GM18868 (cell line): ENCODE data around the gene COPE.

Experiments used
- ATAC-seq: cut with Tn5 transposase; IDR thresholded peaks from one replicate; pipeline ENCODE4 v1.9.1; 2021; ENCODE audit warnings: mild to moderate bottlenecking, moderate library complexity; ENCODE audit not compliant: unreplicated experiment

Gene COPE

DNA sequence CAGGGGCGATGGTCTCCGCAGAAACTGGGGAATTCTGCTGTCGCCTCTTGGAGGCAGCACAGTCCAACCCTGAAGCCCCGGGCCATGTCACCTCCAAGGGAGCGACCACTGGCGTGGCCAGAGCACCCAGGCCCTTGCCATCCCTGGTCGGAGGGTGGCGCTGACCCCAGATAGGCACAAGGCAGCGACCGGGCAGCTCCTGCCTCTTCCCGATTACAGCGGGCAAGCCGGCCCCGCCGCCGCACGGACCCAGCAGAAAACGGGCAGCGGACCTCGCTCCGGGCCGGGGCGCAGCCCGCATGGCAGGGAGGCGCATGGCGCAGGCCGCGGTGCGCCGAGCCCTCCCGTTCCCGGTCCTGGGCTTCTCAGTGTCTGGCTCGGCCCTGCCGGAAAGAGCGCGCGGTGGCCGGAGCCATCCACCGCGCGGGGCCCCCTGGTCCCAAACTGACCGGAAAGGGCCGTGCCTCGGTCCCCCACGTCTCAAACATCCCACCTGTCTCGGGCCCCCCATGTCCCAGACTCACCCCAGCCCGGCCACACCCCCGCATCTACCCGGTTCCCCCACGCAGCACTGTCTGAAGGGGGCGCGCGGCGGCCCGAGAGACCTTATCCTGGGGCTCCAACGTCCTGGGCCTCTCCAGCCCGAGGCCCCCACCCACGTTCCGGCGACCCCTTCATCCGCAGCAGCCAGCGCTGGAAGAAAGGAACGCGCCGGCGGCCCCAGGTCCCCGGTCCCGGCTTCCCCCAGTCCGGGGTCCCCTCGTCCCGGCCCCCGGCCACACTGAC, 24.0 kb downstream of the COPE start:
- ATAC-seq, result no peak

DNA sequence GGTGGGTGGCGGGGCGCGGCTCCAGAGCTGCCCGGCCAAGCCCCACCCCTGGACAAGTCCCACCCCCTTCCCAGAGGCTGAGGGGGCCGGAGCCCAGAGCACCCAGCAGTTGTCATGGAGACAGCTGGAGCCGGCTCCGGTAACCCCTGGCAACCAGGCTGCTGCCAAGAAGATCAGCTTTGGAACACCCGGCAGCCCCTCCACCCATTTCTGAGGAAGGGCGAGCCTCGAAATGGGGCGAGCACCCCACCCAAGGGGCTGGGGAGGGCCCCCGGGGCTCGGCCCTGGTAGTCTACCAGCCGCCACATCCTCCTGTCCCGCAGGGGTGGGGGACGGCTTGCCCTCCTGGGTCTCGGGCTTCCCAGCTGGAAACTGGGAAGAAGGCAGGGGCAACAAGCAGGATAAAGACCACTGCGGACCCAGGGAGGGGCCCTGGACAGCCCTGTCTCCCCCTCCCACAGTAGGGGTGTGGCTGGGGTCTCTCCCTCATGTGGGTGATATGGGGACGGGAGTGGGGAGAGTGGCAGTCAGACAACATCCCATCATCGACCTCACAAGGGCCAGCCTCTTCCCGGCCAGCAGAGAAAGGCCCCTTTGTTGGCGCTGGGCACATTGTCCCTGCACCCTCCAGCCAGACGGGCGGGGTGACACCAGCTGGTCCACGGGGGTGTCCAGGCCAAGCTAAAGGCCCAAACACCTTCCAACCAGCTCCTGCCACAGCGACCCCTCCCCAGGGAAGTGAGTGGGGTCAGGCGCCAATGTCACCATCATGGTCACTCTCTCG, 24.7 kb downstream of the COPE start:
- no peak for ATAC-seq

DNA sequence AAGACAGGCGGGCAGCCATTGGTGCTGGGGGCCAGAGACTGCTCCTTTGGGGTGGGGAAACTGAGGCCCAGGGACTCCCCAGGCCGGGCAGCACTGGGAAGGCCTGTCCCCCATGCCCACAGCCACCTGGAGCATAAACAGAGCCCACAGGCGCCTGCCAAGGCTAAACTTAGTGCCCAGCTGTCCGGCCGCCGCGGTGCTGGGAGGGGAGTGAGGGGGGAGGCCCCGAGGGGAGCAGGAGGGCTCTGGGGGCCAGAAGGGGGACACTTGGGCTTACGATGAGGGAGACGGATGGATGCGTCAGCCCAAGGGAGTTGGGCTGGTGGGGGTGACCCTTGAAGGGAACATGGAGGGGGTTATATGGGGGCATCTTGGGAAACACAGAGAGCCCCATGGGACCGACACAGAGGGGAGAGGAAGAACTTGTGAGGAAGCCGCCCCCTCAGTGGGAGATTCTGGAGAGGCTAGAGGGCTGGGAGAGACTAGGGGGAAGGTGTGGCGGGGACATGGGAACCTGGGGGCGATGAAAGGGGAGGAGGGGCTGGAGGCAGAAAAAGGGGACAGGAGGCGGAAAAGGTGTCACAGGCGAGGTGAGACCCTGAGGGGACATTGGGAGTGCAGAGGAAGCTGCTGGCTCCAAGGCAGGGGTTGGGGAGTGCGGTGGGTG, 25.5 kb downstream of the COPE start:
- no peak for ATAC-seq

DNA sequence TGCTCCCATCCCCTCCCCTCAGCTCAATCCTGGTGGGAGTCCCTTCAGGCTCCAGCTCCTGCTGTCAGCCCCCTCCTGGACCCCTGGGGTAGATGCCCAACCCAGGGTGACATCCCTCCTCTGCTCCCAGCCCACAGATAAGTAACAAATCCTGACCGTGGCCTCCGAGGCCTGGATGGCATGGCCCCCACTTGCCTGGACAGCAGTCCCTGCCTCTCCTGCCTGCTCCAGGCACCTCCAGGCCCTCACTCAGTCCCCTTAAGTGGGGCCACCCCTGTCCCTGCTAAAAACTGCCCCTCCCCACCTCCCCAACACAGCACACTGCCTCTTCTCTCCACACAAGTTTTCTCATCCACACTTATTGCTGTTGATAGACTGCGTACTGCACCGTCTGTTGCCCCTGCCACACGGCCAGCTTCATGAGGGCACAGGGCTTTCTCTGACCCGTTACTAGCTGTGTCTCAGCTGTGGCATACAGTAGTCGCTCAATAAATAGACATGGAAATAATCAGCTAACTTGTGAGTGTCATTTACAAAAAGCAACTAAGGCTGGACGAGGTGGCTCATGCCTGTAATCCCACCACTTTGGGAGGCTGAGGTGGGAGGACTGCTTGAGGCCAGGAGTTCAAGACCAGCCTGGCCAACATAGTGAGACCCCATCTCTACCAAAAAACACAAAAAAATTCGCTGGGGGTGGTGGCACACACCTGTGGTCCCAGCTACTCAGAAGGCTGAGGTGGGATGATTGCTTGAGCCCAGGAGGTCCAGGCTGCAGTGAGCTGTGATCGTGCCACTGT, 29.0 kb downstream of the COPE start:
- no peak for ATAC-seq

DNA sequence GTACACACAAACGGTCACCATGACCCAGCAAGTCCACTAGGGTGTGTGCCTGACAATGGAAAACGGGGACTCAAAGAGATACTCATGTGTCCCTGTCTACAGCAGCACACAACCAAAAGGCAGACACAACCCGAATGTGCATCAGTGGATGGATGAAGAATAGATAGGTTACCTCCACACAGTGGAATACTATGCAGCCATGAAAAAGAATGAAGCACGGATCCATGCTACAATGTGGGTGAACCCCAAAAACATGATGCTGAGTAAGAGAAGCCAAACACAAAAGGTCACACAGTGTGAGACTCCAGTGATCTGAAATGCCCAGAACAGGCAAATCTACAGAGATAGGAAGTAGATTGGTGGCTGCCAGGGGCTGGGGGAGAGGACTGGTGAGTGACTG, 32.2 kb downstream of the COPE start:
- no peak for ATAC-seq

DNA sequence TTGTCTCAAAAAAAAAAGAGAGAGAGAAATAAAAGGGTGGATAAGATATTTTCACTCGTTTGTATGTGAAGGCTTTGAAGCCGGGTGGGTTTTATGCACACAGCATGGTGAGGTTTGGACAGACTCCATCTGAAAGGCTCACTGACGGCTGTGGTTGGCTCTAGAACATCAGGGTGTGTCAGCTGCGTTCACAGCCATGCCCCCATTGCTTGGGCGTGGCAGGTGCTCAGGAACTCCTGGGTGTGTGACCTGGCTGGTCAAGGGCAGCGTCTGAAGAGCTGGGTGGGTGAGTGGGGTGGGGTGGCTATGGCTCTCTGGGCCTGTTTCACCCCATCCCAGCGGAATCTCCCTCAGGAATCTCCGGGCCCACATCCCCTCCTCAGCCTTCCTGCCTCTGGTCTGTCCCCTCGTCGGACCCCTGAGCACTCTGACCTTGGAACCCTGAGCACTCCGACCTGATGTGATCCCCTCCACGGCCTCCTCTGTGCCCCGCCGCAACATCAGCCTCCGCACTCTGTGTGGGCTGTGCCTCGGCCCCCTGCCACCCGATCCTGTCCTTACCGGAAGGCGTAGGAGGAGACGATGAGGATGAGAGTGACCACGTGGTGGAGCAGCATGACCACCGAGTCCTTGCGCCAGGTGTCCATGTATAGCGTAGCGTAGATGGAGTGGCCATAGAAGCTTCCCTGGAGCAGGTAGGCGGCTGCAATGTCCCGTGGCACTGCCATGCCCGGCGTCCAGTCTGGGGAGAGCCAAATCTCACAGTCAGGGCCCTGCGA, 35.5 kb downstream of the COPE start:
- ATAC-seq, result no peak

DNA sequence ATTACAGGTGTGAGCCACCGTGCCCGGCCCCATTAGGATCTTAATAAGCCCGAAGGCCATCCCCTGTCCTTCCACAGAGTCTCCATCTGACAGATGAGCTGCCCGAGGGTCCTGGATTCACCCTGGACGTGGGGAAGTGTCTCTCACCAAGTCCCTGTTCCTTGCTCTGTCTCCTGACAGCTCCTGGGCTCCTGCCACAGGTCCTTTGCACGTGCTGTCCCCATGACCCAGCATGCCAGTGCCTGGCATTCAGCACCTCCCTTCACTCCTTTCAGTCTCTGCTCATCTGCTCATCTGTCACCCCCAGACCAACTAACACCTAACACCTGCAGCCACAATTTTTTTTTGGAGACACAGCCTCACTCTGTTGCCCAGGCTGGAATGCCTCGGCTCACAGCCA, 37.7 kb downstream of the COPE start:
- no peak for ATAC-seq

DNA sequence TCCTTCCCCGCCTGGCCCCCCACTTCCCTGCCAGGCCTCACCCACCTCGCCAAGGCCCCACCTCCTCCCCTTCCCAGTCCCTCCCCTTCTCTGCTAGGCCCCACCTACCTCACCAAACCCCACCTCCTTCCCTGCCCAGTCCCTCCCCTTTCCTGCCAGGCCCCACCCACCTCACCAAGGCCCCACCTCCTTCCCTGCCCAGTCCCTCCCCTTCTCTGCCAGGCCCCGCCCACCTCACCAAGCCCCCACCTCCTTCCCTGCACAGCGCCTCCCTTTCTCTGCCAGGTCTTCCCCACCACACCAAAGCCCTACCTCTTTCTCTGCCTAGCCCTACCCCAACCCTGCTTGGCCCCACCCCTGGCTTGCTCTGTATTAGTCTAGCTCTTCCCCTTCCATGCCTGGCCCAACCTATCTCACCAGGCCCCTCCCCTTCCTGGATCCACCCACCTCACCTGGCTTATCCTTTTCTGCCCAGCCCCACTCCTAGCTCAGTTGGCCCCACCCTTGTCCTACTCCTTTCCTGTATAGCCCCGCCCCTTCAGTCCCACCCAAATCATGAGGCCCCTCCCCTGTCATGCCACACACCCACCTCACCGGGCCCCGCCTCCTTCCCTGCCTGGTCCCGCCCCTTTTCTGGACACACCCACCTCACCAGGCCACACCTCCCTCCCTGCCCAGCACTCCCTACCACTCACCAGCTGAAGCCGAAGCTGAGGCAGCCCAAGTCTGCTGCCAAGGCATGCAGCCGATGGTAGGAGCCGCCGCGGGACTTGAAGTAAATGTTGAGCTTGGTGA, 39.4 kb downstream of the COPE start:
- no peak for ATAC-seq

DNA sequence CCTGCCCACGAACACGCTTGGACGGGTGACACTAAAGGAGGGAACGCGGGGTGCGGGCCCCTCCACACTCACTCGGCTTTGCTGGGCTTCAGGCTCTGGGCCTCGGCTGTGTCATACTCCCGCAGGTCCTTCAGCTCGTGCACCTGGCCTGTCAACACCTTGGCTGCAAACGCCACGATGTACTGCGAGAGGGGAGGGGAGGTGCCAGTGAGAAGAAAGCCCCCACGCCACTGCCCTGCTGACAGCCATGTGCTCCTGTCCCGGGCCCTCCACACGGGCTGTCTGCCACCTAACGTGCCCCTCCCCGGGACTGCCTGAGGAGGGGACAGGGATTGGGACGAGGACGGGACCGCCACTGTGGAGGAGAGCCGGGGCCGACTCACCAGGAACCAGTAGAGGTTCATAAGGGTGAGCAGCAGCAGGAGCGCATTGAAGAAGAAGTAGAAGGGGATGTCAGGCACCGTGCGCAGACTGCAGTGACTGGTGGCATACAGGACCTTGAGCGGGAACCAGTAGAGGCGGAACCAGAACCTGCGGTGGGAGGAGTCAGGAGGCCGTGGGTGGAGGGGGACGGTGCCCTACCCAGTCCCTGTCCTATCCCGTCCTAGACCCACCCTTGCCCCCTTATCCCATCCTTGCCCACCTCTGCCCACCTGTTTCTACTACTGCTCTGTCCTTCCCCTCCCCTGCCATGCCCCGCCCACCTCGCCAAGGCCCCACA, 40.2 kb downstream of the COPE start:
- no peak for ATAC-seq

DNA sequence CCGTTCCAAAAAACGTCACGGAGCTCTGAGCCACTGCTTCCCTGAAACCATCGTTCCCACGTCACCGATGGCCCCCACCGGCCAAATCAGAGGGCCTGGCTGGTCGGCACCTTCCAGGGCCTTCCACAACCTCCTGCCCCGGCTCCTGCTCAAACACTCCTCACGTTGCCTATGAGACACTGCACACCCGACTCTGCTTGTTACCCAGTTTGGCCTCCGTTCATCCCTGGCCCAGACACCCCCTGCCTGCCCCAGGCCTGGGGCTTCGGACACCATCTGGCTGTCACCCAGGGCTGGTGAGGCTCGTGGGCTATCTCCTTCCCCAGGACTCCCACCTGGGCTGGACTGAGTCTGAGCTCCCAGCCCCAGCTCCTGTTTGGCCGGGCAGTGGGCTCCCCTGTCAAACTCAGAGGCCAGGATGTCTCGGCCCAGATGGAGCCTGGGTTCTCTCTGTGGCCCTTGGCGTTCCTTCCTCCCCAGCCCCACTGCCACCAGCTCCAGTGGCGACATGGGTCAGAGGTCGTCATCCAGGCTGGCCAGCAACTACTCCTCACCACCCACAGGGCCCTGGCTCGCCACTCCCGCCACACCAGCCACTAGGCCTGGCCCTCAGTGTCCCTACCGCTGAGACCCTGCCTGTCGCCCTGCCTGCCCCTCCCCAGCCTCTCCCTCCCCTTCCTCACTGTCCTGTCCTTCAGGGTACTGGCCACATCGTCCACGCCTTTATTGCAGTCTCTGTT, 41.0 kb downstream of the COPE start:
- ATAC-seq, result no peak

DNA sequence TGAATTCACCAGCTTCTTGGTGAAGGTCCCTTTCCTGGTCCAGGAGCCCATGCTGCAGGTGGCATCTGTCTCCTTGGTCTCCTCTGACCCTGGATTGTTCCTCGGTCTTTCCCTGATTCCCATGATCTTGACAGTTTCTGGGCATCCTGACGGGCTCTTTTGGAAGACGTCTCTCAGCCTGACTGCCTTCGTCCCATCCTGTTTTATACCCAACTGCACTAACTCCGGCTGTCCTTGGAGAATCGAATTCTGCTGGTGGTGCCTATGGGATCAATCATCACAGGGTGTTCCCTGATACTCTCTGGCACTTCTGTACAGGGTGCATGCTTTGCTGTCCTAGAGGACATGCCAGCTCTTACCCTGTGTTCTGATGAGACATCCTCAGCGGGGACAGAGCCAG, 42.3 kb downstream of the COPE start:
- ATAC-seq, result no peak

DNA sequence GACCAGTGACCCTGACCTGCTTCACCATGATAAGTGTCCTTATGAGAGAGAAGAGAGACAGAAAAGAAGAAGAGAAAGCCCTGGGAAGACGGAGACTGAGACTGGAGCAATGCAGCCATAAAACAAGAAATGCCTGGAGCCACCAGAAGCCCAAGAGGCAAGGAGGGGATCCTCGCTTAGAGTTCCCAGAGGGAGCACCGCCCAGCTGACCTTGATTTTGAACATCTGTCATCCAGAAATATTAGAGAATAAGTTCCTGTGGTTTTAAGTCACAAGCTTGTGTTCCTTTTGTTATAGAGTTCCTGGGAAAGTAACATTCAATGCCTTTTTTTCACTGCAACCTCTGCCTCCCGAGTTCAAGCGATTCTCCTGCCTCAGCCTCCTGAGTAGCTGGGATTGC, 43.5 kb downstream of the COPE start:
- no peak for ATAC-seq

DNA sequence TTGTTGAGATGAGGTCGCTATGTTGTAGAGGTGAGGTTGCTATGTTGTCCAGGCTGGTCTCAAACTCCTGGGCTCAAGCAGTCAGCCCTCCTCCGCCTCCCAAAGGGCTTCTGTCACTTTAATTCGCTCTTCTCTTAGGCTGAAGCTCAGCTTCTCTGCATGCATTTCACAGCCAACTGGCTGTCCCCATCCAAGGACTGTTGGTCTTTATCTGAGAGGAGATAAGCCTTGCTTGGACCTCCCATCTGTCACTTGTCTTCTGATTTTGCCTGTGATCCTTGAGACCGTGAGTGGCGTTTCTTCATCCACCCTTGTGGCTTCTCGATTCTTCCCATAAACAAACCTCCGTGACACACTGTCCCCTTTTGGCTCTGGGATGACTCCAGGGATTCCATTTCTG, 47.6 kb downstream of the COPE start:
- ATAC-seq, result no peak

DNA sequence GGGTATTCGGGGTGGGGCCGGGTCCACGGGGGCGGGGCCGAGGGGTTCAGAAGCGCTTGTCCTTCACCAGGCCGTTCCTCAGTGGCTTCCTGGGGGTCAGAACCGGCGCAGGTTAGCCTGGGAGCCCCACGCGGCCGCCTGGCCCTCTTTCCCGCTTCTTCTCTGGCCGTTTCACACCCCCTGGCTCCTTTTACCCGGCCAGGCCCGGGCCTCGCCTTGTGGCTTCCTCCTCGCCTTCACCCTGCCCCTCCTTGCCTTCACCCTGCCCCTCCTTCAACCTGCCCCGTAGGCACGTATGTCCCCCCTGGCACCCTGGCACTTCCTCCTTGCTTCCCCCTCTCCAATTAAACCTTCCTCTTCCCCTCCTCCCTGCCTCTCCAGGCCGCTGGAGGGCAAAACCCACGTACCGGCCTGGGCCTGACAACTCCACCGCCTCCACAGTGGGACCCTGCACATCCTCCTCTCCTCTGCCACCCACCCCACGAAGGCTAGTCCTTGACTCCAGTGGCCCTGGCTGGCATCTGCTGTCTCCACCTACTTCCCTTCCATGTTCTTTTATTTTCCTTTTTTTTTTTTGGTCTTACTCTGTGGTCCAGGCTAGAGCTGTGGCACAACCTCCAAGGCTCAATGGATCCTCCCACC, 48.5 kb downstream of the COPE start:
- no peak for ATAC-seq

DNA sequence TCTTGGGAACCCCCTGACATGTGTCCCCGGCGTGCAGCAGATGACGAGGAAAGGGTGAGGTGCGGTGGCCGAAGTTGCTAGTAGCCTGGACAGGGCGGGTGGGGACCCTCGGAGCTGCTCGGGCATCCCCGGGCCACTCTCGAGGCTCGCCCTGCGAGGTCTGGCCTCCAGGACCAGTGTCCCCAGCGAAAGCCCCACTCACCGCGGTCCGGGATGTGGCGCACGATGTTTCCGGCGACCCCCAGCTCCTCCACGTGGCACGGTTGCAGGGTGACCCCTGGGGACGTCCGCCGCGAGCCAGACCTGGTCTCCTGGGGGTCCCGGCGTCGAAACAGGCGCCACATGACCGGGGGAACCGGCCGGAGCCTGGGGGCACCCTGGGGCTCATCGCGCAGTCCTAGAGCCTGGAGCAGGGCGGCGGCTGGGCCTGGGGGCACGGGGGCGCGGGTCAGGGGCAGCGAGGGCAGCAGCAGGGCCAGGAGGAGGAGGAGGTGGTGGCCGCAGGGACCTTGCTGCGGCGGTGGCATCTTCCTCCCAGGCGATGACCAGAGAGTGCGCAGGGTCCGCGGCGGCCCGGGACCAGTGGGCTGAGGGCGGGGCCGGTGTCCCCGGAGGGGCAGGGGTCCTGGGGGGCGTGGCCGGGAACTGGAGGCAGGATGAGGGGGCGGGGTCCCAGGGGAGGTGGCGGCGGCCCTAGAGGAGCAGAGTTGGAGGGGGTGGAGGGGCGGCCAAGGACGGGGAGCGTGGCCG, 49.2 kb downstream of the COPE start:
- no peak for ATAC-seq

DNA sequence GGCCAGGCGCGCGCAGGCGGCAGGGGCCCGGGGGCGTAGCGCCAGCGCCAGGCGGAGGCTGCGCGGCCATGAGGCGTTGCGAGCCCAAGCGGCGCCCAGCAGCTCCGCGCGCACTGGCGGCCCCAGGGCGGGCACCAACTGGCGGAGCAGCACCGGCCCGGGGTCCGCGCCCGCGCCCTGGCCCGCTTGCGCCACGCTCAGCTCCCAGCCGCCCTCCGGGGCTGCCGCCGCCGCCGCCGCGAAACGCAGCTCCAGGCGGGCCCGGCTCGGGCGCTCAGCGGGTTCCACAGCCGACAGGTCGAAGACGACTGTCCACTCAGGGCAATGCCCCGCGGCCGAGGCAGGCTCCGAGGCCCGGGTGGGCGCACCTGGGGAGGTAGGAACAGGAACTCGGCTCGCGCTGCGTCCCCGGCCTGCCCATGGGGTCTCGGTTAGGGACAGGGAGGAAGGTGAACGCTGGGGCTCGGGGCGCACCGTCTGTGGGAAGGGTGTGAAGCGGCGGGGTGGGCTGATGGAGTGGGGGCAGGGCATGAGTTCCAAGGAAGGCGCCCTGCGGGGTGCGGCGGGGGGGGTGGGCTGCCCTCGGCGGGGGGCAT, 50.1 kb downstream of the COPE start:
- no peak for ATAC-seq
